ENCODE data around the gene RPS3.

GRCh38 chr11:75400146-75400865, 988 bp downstream of the RPS3 start:
- TF ChIP-seq CTCF (IDR thresholded peaks at IDR 0.05) (no peak), EZH2 (IDR thresholded peaks at IDR 0.05) (no peak)

All from neural progenitor cell (in vitro differentiated cells).